Measurements from ENCODE around the gene ARL15.

The ARL15 gene

GRCh38 chr5:54278036-54278830 lies 32.1 kb downstream of the ARL15 start:
- Histone ChIP-seq H3K4me3 (ENCODE audit: low read length) (no peak overlapping the region), H3K27me3 (ENCODE audit: control insufficient read depth, insufficient read depth, low read length) (no peaks in the 10 kb centered on the region)

GRCh38 chr5:54276048-54276447 lies 34.3 kb downstream of the ARL15 start:
- no peaks in the 10 kb centered on the region for H3K4me1 ChIP-seq (ENCODE audit: control insufficient read depth, insufficient read depth, low read length)
- no peaks in the 10 kb centered on the region for H3K36me3 ChIP-seq (ENCODE audit: control insufficient read depth, insufficient read depth, low read length)
- no peaks in the 10 kb centered on the region for H3K9me3 ChIP-seq (ENCODE audit: control insufficient read depth, low read length)
- no peak overlapping the region for H3K4me3 ChIP-seq (ENCODE audit: low read length)
- no peak overlapping the region for H3K9ac ChIP-seq (ENCODE audit: low read length)
- H3K27me3 ChIP-seq (ENCODE audit: control insufficient read depth, insufficient read depth, low read length), result no peaks in the 10 kb centered on the region

More at GRCh38 chr5:54278036-54278830, 32.1 kb downstream of the ARL15 start:
- Histone ChIP-seq H3K9ac (ENCODE audit: low read length) (no peak overlapping the region), H3K9me3 (ENCODE audit: control insufficient read depth, low read length) (no peaks in the 10 kb centered on the region), H3K36me3 (ENCODE audit: control insufficient read depth, insufficient read depth, low read length) (no peaks in the 10 kb centered on the region), H3K4me1 (ENCODE audit: control insufficient read depth, insufficient read depth, low read length) (no peaks in the 10 kb centered on the region)

GRCh38 chr5:54275361-54275760 lies 35.0 kb downstream of the ARL15 start:
- no peak overlapping the region for H3K9ac ChIP-seq (ENCODE audit: low read length)
- no peak overlapping the region for H3K4me3 ChIP-seq (ENCODE audit: low read length)
- no peaks in the 10 kb centered on the region for H3K36me3 ChIP-seq (ENCODE audit: control insufficient read depth, insufficient read depth, low read length)
- H3K4me1 ChIP-seq (ENCODE audit: control insufficient read depth, insufficient read depth, low read length), result no peaks in the 10 kb centered on the region
- H3K27me3 ChIP-seq (ENCODE audit: control insufficient read depth, insufficient read depth, low read length), result no peaks in the 10 kb centered on the region
- no peaks in the 10 kb centered on the region for H3K9me3 ChIP-seq (ENCODE audit: control insufficient read depth, low read length)

GRCh38 chr5:54274944-54275343 lies 35.4 kb downstream of the ARL15 start:
- Histone ChIP-seq H3K27me3 (ENCODE audit: control insufficient read depth, insufficient read depth, low read length) (no peaks in the 10 kb centered on the region), H3K4me3 (ENCODE audit: low read length) (no peak overlapping the region), H3K9ac (ENCODE audit: low read length) (no peak overlapping the region), H3K36me3 (ENCODE audit: control insufficient read depth, insufficient read depth, low read length) (no peaks in the 10 kb centered on the region), H3K9me3 (ENCODE audit: control insufficient read depth, low read length) (no peaks in the 10 kb centered on the region), H3K4me1 (ENCODE audit: control insufficient read depth, insufficient read depth, low read length) (no peaks in the 10 kb centered on the region)

- no peaks in the 10 kb centered on the region for H3K27me3 ChIP-seq (ENCODE audit: control insufficient read depth, insufficient read depth, low read length)
Measured at GRCh38 chr5:54273715-54274114, 36.7 kb downstream of the ARL15 start.

GRCh38 chr5:54272746-54273145 lies 37.6 kb downstream of the ARL15 start:
- Histone ChIP-seq H3K4me3 (ENCODE audit: low read length) (no peak overlapping the region), H3K9me3 (ENCODE audit: control insufficient read depth, low read length) (no peaks in the 10 kb centered on the region), H3K4me1 (ENCODE audit: control insufficient read depth, insufficient read depth, low read length) (no peaks in the 10 kb centered on the region), H3K36me3 (ENCODE audit: control insufficient read depth, insufficient read depth, low read length) (no peaks in the 10 kb centered on the region), H3K27me3 (ENCODE audit: control insufficient read depth, insufficient read depth, low read length) (no peaks in the 10 kb centered on the region), H3K9ac (ENCODE audit: low read length) (no peak overlapping the region)

More at GRCh38 chr5:54273715-54274114, 36.7 kb downstream of the ARL15 start:
- Histone ChIP-seq H3K9me3 (ENCODE audit: control insufficient read depth, low read length) (no peaks in the 10 kb centered on the region), H3K9ac (ENCODE audit: low read length) (no peak overlapping the region), H3K4me3 (ENCODE audit: low read length) (no peak overlapping the region), H3K4me1 (ENCODE audit: control insufficient read depth, insufficient read depth, low read length) (no peaks in the 10 kb centered on the region), H3K36me3 (ENCODE audit: control insufficient read depth, insufficient read depth, low read length) (no peaks in the 10 kb centered on the region)

- no peaks in the 10 kb centered on the region for H3K36me3 ChIP-seq (ENCODE audit: control insufficient read depth, insufficient read depth, low read length)
- H3K4me3 ChIP-seq (ENCODE audit: low read length), result no peak overlapping the region
- no peaks in the 10 kb centered on the region for H3K4me1 ChIP-seq (ENCODE audit: control insufficient read depth, insufficient read depth, low read length)
- H3K9me3 ChIP-seq (ENCODE audit: control insufficient read depth, low read length), result no peaks in the 10 kb centered on the region
- no peak overlapping the region for H3K9ac ChIP-seq (ENCODE audit: low read length)
- H3K27me3 ChIP-seq (ENCODE audit: control insufficient read depth, insufficient read depth, low read length), result no peaks in the 10 kb centered on the region
Measured at GRCh38 chr5:54270326-54270725, 40.0 kb downstream of the ARL15 start.

GRCh38 chr5:54264574-54264973 lies 45.8 kb downstream of the ARL15 start:
- no peaks in the 10 kb centered on the region for H3K9me3 ChIP-seq (ENCODE audit: control insufficient read depth, low read length)
- no peak overlapping the region for H3K9ac ChIP-seq (ENCODE audit: low read length)
- H3K27me3 ChIP-seq (ENCODE audit: control insufficient read depth, insufficient read depth, low read length), result no peaks in the 10 kb centered on the region
- no peak overlapping the region for H3K4me3 ChIP-seq (ENCODE audit: low read length)
- H3K4me1 ChIP-seq (ENCODE audit: control insufficient read depth, insufficient read depth, low read length), result no peaks in the 10 kb centered on the region
- H3K36me3 ChIP-seq (ENCODE audit: control insufficient read depth, insufficient read depth, low read length), result no peaks in the 10 kb centered on the region

GRCh38 chr5:54263447-54263846 lies 46.9 kb downstream of the ARL15 start:
- Histone ChIP-seq H3K4me3 (ENCODE audit: low read length) (no peak overlapping the region), H3K9me3 (ENCODE audit: control insufficient read depth, low read length) (no peaks in the 10 kb centered on the region), H3K27me3 (ENCODE audit: control insufficient read depth, insufficient read depth, low read length) (no peaks in the 10 kb centered on the region), H3K9ac (ENCODE audit: low read length) (no peak overlapping the region), H3K4me1 (ENCODE audit: control insufficient read depth, insufficient read depth, low read length) (no peaks in the 10 kb centered on the region), H3K36me3 (ENCODE audit: control insufficient read depth, insufficient read depth, low read length) (no peaks in the 10 kb centered on the region)

GRCh38 chr5:54261596-54261995 lies 48.8 kb downstream of the ARL15 start:
- Histone ChIP-seq H3K4me1 (ENCODE audit: control insufficient read depth, insufficient read depth, low read length) (no peaks in the 10 kb centered on the region), H3K4me3 (ENCODE audit: low read length) (no peak overlapping the region), H3K27me3 (ENCODE audit: control insufficient read depth, insufficient read depth, low read length) (no peaks in the 10 kb centered on the region), H3K36me3 (ENCODE audit: control insufficient read depth, insufficient read depth, low read length) (no peaks in the 10 kb centered on the region), H3K9me3 (ENCODE audit: control insufficient read depth, low read length) (no peaks in the 10 kb centered on the region), H3K9ac (ENCODE audit: low read length) (no peak overlapping the region)

GRCh38 chr5:54259981-54260380 lies 50.4 kb downstream of the ARL15 start:
- H3K4me3 ChIP-seq (ENCODE audit: low read length), result no peak overlapping the region
- H3K9ac ChIP-seq (ENCODE audit: low read length), result no peak overlapping the region
- no peaks in the 10 kb centered on the region for H3K27me3 ChIP-seq (ENCODE audit: control insufficient read depth, insufficient read depth, low read length)
- H3K9me3 ChIP-seq (ENCODE audit: control insufficient read depth, low read length), result no peaks in the 10 kb centered on the region
- H3K4me1 ChIP-seq (ENCODE audit: control insufficient read depth, insufficient read depth, low read length), result peaks cover 2% of the 10 kb centered on the region
- no peaks in the 10 kb centered on the region for H3K36me3 ChIP-seq (ENCODE audit: control insufficient read depth, insufficient read depth, low read length)

- no peaks in the 10 kb centered on the region for H3K36me3 ChIP-seq (ENCODE audit: control insufficient read depth, insufficient read depth, low read length)
- no peak overlapping the region for H3K4me3 ChIP-seq (ENCODE audit: low read length)
- H3K9ac ChIP-seq (ENCODE audit: low read length), result no peak overlapping the region
- no peaks in the 10 kb centered on the region for H3K27me3 ChIP-seq (ENCODE audit: control insufficient read depth, insufficient read depth, low read length)
- H3K4me1 ChIP-seq (ENCODE audit: control insufficient read depth, insufficient read depth, low read length), result peaks cover 5% of the 10 kb centered on the region
- no peaks in the 10 kb centered on the region for H3K9me3 ChIP-seq (ENCODE audit: control insufficient read depth, low read length)
Measured at GRCh38 chr5:54259090-54259489, 51.3 kb downstream of the ARL15 start.

Measured in mucosa of stomach (tissue), 1 donor.